OCI-LY1 (cell line): ENCODE measurements around the gene HMOX1.

ENCODE experiments used
- H2AFZ ChIP-seq: fragments of 200-600 bp; sonication (generic), shearing (Covaris generic); 2 replicates; pipeline ENCODE4 v1.6.0; 2014; ENCODE audit warnings: antibody characterized with exemption, mild to moderate bottlenecking, low read length
- H3F3A ChIP-seq: fragments of 200-600 bp; sonication (generic), shearing (Covaris generic); 2 replicates; pipeline ENCODE4 v1.6.0; 2014; ENCODE audit warnings: mild to moderate bottlenecking, antibody characterized with exemption, low read length, moderate library complexity; ENCODE audit not compliant: insufficient read depth
- H3K27ac ChIP-seq: fragments of 200-600 bp; sonication (generic); 2 replicates; pipeline ENCODE4 v1.5.1; 2014; ENCODE audit warnings: low read length, mixed run types, mild to moderate bottlenecking, low read depth; ENCODE audit not compliant: poor library complexity, severe bottlenecking
- H3K27me3 ChIP-seq: fragments of 200-600 bp; sonication (generic); 2 replicates; pipeline ENCODE4 v1.6.0; 2014; ENCODE audit warnings: antibody characterized with exemption, mild to moderate bottlenecking, low read length, moderate library complexity; ENCODE audit not compliant: insufficient read depth
- H3K36me3 ChIP-seq: fragments of 200-600 bp; sonication (generic); 2 replicates; pipeline ENCODE4 v1.6.1; 2014; ENCODE audit warnings: mild to moderate bottlenecking, antibody characterized with exemption, low read length, moderate library complexity, mixed read lengths; ENCODE audit not compliant: insufficient read depth
- H3K4me1 ChIP-seq: fragments of 200-600 bp; sonication (generic); 2 replicates; pipeline ENCODE4 v1.5.1; 2014; ENCODE audit warnings: mild to moderate bottlenecking, low read length, moderate library complexity; ENCODE audit not compliant: insufficient read depth, severe bottlenecking
- H3K4me2 ChIP-seq: fragments of 200-600 bp; sonication (generic), shearing (Covaris generic); 2 replicates; pipeline ENCODE4 v1.6.1; 2014; ENCODE audit warnings: low read length
- H3K4me3 ChIP-seq: fragments of 200-600 bp; sonication (generic); 2 replicates; pipeline ENCODE4 v1.5.1; 2014; ENCODE audit warnings: low read length, low read depth, mild to moderate bottlenecking, mixed read lengths; ENCODE audit not compliant: poor library complexity, severe bottlenecking
- H3K79me2 ChIP-seq: fragments of 200-600 bp; shearing (Covaris generic); 2 replicates; pipeline ENCODE4 v1.6.1; 2016; ENCODE audit warnings: mixed run types, low read length, mixed read lengths; ENCODE audit not compliant: insufficient read depth
- H3K9ac ChIP-seq: fragments of 200-600 bp; sonication (generic), shearing (Covaris generic); 2 replicates; pipeline ENCODE4 v1.6.1; 2014; ENCODE audit warnings: mild to moderate bottlenecking, low read length, mixed read lengths
- H3K9me2 ChIP-seq: fragments of 200-600 bp; sonication (generic), shearing (Covaris generic); 2 replicates; pipeline ENCODE4 v1.6.1; 2014; ENCODE audit warnings: low read depth, mild to moderate bottlenecking, low read length, mixed read lengths
- H3K9me3 ChIP-seq: fragments of 200-600 bp; shearing (Covaris generic); 2 replicates; pipeline ENCODE4 v1.6.1; 2014; ENCODE audit warnings: low read length, mixed read lengths
- H4K20me1 ChIP-seq: fragments of 200-600 bp; sonication (generic), shearing (Covaris generic); 2 replicates; pipeline ENCODE4 v1.6.0; 2016; ENCODE audit warnings: mild to moderate bottlenecking, low read length; ENCODE audit not compliant: insufficient read depth
- EZH2 ChIP-seq: fragments of 200-600 bp; sonication (generic), shearing (Covaris generic); IDR thresholded peaks from 2 replicates; pipeline ENCODE4 v1.8.0; 2017; ENCODE audit warnings: borderline replicate concordance, mixed run types, mild to moderate bottlenecking, antibody characterized with exemption, low read length, moderate library complexity, mixed read lengths
- TF ChIP-seq, protein P1 (sequence below): fragments of 200-600 bp; sonication (generic), shearing (Covaris generic); IDR thresholded peaks from 2 replicates; pipeline ENCODE4 v1.5.1; 2017; ENCODE audit warnings: mild to moderate bottlenecking, antibody characterized with exemption, low read length, moderate library complexity, mixed read lengths

The HMOX1 gene

DNA sequence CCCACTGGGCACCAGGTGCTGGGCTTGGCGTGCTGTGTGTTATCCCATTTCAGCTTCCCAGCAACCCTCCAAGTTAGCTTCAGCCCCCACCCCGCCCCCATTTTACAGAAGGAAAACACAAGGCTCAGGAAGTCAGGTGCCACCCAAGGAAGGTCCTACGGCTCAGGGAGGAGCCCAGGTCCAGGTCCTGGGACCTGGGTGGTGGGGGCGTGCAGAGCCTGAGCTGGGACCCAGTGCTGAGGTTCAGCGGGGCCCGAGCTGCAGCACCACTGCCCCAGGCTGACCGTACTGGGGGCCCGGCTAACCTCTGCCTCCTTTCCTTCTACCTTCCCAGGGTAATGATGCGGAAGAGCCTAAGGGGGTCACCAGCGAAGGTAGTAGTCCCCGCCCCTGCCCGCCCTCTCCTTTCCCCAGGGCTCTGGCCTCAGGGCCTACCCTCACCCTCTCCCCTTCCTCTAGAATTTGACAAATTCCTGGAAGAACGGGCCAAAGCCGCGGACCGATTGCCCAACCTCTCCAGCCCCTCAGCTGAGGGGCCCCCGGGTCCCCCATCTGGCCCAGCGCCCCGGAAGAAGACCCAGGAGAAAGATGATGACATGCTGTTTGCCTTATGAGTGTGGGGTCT, 34.2 kb upstream of the HMOX1 start:
- Histone ChIP-seq H3K4me3 (no peak overlapping the region), H3K4me1 (peaks cover 61% of the 10 kb centered on the region), H3K9me2 (no peaks in the 10 kb centered on the region), H3K27ac (peak overlapping the region; percentile 80), H3K36me3 (peaks cover 16% of the 10 kb centered on the region), H3K9ac (no peak overlapping the region), H4K20me1 (no peaks in the 10 kb centered on the region), H3K9me3 (no peaks in the 10 kb centered on the region), H3K79me2 (no peaks in the 10 kb centered on the region), H2AFZ (no peak overlapping the region), H3F3A (no peaks in the 10 kb centered on the region), H3K4me2 (no peak overlapping the region), H3K27me3 (no peaks in the 10 kb centered on the region)
- TF ChIP-seq, protein P1, sequence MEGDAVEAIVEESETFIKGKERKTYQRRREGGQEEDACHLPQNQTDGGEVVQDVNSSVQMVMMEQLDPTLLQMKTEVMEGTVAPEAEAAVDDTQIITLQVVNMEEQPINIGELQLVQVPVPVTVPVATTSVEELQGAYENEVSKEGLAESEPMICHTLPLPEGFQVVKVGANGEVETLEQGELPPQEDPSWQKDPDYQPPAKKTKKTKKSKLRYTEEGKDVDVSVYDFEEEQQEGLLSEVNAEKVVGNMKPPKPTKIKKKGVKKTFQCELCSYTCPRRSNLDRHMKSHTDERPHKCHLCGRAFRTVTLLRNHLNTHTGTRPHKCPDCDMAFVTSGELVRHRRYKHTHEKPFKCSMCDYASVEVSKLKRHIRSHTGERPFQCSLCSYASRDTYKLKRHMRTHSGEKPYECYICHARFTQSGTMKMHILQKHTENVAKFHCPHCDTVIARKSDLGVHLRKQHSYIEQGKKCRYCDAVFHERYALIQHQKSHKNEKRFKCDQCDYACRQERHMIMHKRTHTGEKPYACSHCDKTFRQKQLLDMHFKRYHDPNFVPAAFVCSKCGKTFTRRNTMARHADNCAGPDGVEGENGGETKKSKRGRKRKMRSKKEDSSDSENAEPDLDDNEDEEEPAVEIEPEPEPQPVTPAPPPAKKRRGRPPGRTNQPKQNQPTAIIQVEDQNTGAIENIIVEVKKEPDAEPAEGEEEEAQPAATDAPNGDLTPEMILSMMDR = no peak
- no peak for TF ChIP-seq EZH2

DNA sequence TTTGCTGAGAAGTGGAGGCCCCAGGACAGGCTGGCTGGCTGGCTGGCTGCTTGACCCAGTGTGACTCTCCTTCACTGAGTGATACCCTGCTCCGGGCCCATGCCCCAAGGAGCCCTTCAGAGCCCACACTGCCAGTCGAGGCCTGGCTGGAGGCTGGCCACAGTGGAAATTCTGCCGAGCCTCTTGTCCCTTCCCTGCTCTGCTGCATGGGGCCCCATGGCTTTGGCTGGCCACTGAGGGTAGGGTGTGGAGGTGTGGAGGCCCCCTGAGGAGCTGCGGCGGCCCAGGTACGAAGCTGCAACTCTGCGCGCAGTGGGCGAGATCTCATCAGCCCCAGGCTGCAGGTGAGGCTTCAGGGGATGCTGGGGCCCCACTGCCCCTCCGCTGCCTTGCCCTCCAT, 33.4 kb upstream of the HMOX1 start:
- H4K20me1 ChIP-seq = no peaks in the 10 kb centered on the region
- no peaks in the 10 kb centered on the region for H3K9me2 ChIP-seq
- H3K27ac ChIP-seq = peak overlapping the region; percentile 98
- TF ChIP-seq, protein P1 = no peak
- no peak for TF ChIP-seq EZH2
- H2AFZ ChIP-seq = no peak overlapping the region
- no peaks in the 10 kb centered on the region for H3K79me2 ChIP-seq
- H3K9me3 ChIP-seq = no peaks in the 10 kb centered on the region
- H3K27me3 ChIP-seq = no peaks in the 10 kb centered on the region
- peaks cover 68% of the 10 kb centered on the region for H3K4me1 ChIP-seq
- H3F3A ChIP-seq = no peaks in the 10 kb centered on the region
- peaks cover 16% of the 10 kb centered on the region for H3K36me3 ChIP-seq
- H3K9ac ChIP-seq = no peak overlapping the region
- no peak overlapping the region for H3K4me2 ChIP-seq
- H3K4me3 ChIP-seq = no peak overlapping the region

DNA sequence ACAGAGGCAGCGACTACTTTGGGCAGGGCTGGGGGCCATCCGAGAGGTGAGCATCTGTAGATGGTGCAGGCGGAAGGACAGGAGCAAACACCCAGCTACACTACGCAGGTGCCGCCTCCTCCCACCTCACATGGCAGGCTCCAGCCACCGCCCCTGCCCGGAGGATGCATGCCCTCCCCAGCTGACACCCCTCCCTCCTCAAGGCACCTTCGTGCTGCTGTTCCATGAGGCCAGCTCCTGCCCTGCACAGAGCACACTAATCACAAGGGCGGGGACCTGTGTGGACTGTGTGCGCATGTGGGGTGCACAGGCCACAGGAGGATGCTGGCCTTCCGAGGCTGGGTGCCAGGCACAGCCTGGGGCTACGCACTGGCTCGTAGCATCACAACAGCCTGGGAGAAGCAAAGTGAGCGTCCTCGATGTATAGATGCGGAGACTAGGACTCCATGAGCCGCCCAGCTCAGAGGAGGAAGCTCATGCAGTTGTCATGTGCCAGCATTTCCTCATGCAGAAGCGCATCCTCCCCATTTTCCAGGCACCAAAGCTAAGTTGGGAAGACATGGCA, 32.8 kb upstream of the HMOX1 start:
- no peak overlapping the region for H2AFZ ChIP-seq
- H3K4me1 ChIP-seq = peaks cover 74% of the 10 kb centered on the region
- peak overlapping the region; percentile 98 for H3K27ac ChIP-seq
- peaks cover 10% of the 10 kb centered on the region for H3K36me3 ChIP-seq
- H3K4me2 ChIP-seq = no peak overlapping the region
- H3K4me3 ChIP-seq = no peak overlapping the region
- H3K9me3 ChIP-seq = no peaks in the 10 kb centered on the region
- no peaks in the 10 kb centered on the region for H4K20me1 ChIP-seq
- no peaks in the 10 kb centered on the region for H3K79me2 ChIP-seq
- TF ChIP-seq, protein P1 = no peak
- TF ChIP-seq EZH2 = no peak
- no peak overlapping the region for H3K9ac ChIP-seq
- H3F3A ChIP-seq = no peaks in the 10 kb centered on the region
- H3K9me2 ChIP-seq = no peaks in the 10 kb centered on the region
- H3K27me3 ChIP-seq = no peaks in the 10 kb centered on the region
